Right lobe of liver (tissue), 4 donors: ENCODE data around the gene KRT23.

Experiments used
- POLR2A ChIP-seq: fragments of 450-650 bp; IDR thresholded peaks from one replicate; pipeline ENCODE4 v1.6.1; 2017; ENCODE audit warnings: antibody characterized with exemption, mild to moderate bottlenecking
- TF ChIP-seq, protein P1 (sequence below), 4 donors: fragments of 200-600 bp in 3 of 4; fragments of 450-650 bp in 1 of 4; IDR thresholded peaks; one replicate each; pipeline versions ENCODE4 v1.5.1 to v1.8.0; 2016 to 2022; ENCODE audit warnings: antibody characterized with exemption in 4 of 4, mild to moderate bottlenecking in 2 of 4
- donor health status: DM: no; HTN: no; CAD: no.
- donor health status: DM: no; HTN: no; CAD: no.
- donor health status: DM: no; HTN: yes; CAD: no.

DNA sequence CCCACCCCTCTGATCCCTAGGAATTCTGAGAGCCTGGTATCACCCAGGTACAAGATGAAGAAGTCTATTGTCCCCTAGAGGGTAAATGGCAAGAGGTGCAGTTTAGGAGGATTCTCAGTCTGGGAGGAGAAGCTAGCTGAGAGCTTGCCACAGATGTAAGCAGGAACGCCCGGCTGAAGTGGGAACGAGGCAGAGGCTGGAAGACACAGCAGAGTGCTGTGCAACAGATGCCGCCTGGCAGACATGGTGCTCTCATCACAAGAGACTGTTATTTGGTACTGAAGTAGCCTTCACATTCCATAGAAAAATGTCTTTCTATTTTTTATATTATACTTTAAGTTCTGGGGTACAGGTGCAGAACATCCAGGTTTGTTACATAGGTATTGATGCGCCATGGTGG is 32.1 kb downstream of the KRT23 start:
- TF ChIP-seq POLR2A: no peak
- TF ChIP-seq, protein P1, sequence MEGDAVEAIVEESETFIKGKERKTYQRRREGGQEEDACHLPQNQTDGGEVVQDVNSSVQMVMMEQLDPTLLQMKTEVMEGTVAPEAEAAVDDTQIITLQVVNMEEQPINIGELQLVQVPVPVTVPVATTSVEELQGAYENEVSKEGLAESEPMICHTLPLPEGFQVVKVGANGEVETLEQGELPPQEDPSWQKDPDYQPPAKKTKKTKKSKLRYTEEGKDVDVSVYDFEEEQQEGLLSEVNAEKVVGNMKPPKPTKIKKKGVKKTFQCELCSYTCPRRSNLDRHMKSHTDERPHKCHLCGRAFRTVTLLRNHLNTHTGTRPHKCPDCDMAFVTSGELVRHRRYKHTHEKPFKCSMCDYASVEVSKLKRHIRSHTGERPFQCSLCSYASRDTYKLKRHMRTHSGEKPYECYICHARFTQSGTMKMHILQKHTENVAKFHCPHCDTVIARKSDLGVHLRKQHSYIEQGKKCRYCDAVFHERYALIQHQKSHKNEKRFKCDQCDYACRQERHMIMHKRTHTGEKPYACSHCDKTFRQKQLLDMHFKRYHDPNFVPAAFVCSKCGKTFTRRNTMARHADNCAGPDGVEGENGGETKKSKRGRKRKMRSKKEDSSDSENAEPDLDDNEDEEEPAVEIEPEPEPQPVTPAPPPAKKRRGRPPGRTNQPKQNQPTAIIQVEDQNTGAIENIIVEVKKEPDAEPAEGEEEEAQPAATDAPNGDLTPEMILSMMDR (IDR thresholded peaks at IDR 0.05): no peak
